ENCODE measurements around the gene SLC25A36.

- TF ChIP-seq, protein P1, sequence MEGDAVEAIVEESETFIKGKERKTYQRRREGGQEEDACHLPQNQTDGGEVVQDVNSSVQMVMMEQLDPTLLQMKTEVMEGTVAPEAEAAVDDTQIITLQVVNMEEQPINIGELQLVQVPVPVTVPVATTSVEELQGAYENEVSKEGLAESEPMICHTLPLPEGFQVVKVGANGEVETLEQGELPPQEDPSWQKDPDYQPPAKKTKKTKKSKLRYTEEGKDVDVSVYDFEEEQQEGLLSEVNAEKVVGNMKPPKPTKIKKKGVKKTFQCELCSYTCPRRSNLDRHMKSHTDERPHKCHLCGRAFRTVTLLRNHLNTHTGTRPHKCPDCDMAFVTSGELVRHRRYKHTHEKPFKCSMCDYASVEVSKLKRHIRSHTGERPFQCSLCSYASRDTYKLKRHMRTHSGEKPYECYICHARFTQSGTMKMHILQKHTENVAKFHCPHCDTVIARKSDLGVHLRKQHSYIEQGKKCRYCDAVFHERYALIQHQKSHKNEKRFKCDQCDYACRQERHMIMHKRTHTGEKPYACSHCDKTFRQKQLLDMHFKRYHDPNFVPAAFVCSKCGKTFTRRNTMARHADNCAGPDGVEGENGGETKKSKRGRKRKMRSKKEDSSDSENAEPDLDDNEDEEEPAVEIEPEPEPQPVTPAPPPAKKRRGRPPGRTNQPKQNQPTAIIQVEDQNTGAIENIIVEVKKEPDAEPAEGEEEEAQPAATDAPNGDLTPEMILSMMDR (IDR thresholded peaks at IDR 0.05) = no peak
- no peak for TF ChIP-seq POLR2AphosphoS5 (IDR thresholded peaks at IDR 0.05)
- TF ChIP-seq POLR2A (IDR thresholded peaks at IDR 0.05) = no peak
These were observed 37.1 kb upstream of the SLC25A36 start for GRCh38 chr3:140904521-140904920.
